ENCODE data around the gene TTLL5.

DNA sequence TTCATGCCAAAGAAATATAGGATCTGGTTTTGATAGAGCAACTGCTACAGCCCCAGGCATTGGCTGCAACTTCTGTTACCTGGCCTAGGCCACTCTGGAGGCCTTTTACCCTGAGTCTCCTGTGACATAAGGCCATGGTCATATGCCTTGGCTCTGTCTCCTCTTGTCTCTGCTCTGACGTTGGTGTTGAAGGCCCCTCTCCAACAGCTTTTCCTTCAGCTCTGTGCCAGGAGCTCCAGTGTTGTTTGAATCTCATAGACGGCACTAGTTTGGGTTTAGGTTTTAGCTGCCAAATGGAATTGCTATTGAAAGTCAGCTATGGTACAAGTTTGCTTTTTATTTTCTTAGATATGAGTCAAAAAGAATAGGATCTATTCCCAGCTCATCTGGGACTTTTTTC is 41.1 kb downstream of the TTLL5 start:
- TF ChIP-seq, protein P1, sequence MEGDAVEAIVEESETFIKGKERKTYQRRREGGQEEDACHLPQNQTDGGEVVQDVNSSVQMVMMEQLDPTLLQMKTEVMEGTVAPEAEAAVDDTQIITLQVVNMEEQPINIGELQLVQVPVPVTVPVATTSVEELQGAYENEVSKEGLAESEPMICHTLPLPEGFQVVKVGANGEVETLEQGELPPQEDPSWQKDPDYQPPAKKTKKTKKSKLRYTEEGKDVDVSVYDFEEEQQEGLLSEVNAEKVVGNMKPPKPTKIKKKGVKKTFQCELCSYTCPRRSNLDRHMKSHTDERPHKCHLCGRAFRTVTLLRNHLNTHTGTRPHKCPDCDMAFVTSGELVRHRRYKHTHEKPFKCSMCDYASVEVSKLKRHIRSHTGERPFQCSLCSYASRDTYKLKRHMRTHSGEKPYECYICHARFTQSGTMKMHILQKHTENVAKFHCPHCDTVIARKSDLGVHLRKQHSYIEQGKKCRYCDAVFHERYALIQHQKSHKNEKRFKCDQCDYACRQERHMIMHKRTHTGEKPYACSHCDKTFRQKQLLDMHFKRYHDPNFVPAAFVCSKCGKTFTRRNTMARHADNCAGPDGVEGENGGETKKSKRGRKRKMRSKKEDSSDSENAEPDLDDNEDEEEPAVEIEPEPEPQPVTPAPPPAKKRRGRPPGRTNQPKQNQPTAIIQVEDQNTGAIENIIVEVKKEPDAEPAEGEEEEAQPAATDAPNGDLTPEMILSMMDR (conservative IDR thresholded peaks at IDR 0.05 in 1 of 2, IDR thresholded peaks at IDR 0.05 in 1 of 2; ENCODE audit: low read depth in 1 of 2, low read length in 2 of 2), result no peak
- no peak for TF ChIP-seq EZH2 (IDR thresholded peaks at IDR 0.05; ENCODE audit: low read length, missing control alignments)
